MCF 10A (cell line): ENCODE measurements around the gene CD37. TPM values are rescaled to one million over a fixed set of nuclear protein-coding genes. Genes with fewer than 3 reads are reported as not detected.

Experiments used
- BruUV-seq: library from RNA; stranded (reverse); fragments of 400-500 nt; replicated peaks from 2 replicates; lab custom pipeline; 2021; lab: Mats Ljungman, UMichigan
- CTCF ChIA-PET: fragments of 300-600 bp; sonication (Branson Sonifier 250); formaldehyde crosslinking; extraction: SDS; loops from one replicate; lab custom pipeline; 2021; ENCODE audit warnings: antibody characterized with exemption, inconsistent platforms; lab: Yijun Ruan, JAX
- POLR2A ChIA-PET: fragments of 300-600, 350-650 bp; sonication (Branson Sonifier 250); formaldehyde crosslinking; extraction: SDS; loops from one replicate; lab custom pipeline; 2020; ENCODE audit warnings: antibody characterized with exemption, inconsistent platforms; lab: Yijun Ruan, JAX
- DNase-seq: peaks from one replicate; pipeline ENCODE4 v3.0.0-alpha.2; 2018; ENCODE audit not compliant: unreplicated experiment
- H3K27ac Mint-ChIP-seq: one replicate; pipeline ENCODE4 v1.8.0; 2022; ENCODE audit warnings: mild to moderate bottlenecking, low read depth, mixed read lengths; ENCODE audit not compliant: unreplicated experiment
- H3K27me3 Mint-ChIP-seq: one replicate; pipeline ENCODE4 v1.8.0; 2022; ENCODE audit warnings: mixed read lengths; ENCODE audit not compliant: insufficient read depth, unreplicated experiment
- H3K36me3 Mint-ChIP-seq: one replicate; pipeline ENCODE4 v1.8.0; 2022; ENCODE audit warnings: mild to moderate bottlenecking, moderate library complexity, mixed read lengths; ENCODE audit not compliant: insufficient read depth, unreplicated experiment
- H3K4me1 Mint-ChIP-seq: one replicate; pipeline ENCODE4 v1.8.0; 2022; ENCODE audit warnings: mixed read lengths; ENCODE audit not compliant: insufficient read depth, unreplicated experiment
- H3K4me3 Mint-ChIP-seq: one replicate; pipeline ENCODE4 v1.8.0; 2022; ENCODE audit warnings: mild to moderate bottlenecking, moderate library complexity, mixed read lengths; ENCODE audit not compliant: unreplicated experiment
- H3K9me3 Mint-ChIP-seq: one replicate; pipeline ENCODE4 v1.8.0; 2022; ENCODE audit warnings: mixed read lengths; ENCODE audit not compliant: unreplicated experiment
- intact Hi-C: fragments of 100-400 bp; cut with micrococcal nuclease; formaldehyde crosslinking; loops from 2 replicates; pipeline ENCODE4 v1.14.1; 2022
- total RNA-seq: library from RNA; stranded (reverse); gene quantifications from 2 replicates; pipeline ENCODE4 v1.2.3, GENCODE V29; 2022
- TF ChIP-seq, protein P1 (sequence below): fragments of 200-600 bp; IDR thresholded peaks from one replicate; pipeline ENCODE4 v1.8.0; 2022; ENCODE audit warnings: antibody characterized with exemption, mild to moderate bottlenecking; ENCODE audit not compliant: unreplicated experiment

CD37 gene
- total RNA-seq, 1 experiment from 2014 or later = not detected

- TF ChIP-seq, protein P1, sequence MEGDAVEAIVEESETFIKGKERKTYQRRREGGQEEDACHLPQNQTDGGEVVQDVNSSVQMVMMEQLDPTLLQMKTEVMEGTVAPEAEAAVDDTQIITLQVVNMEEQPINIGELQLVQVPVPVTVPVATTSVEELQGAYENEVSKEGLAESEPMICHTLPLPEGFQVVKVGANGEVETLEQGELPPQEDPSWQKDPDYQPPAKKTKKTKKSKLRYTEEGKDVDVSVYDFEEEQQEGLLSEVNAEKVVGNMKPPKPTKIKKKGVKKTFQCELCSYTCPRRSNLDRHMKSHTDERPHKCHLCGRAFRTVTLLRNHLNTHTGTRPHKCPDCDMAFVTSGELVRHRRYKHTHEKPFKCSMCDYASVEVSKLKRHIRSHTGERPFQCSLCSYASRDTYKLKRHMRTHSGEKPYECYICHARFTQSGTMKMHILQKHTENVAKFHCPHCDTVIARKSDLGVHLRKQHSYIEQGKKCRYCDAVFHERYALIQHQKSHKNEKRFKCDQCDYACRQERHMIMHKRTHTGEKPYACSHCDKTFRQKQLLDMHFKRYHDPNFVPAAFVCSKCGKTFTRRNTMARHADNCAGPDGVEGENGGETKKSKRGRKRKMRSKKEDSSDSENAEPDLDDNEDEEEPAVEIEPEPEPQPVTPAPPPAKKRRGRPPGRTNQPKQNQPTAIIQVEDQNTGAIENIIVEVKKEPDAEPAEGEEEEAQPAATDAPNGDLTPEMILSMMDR = no peak
- intact Hi-C loops = no loop called here
- no peak overlapping the region for H3K27ac Mint-ChIP-seq
- no peak overlapping the region for H3K4me3 Mint-ChIP-seq
- ChIA-PET CTCF (no interaction called here), POLR2A (interaction anchor here (0.8 kb wide), 1 partner anchor 22 kb away, joined by 3 read pairs; no protein-coding TSS in a partner anchor)
- H3K27me3 Mint-ChIP-seq = no peaks in the 10 kb centered on the region
- DNase-seq = no peak
- no peaks in the 10 kb centered on the region for H3K4me1 Mint-ChIP-seq
- no peaks in the 10 kb centered on the region for H3K36me3 Mint-ChIP-seq
- H3K9me3 Mint-ChIP-seq = no peaks in the 10 kb centered on the region
- no TSS peak for BruUV-seq
Measured at GRCh38 chr19:49357186-49357585, 22.0 kb downstream of the CD37 start.

- Mint-ChIP-seq H3K4me1 (no peaks in the 10 kb centered on the region), H3K9me3 (no peaks in the 10 kb centered on the region), H3K27me3 (no peaks in the 10 kb centered on the region), H3K36me3 (no peaks in the 10 kb centered on the region), H3K27ac (no peak overlapping the region), H3K4me3 (no peak overlapping the region)
- TF ChIP-seq, protein P1 = no peak
- BruUV-seq = no TSS peak
- intact Hi-C loops = no loop called here
- no peak for DNase-seq
- POLR2A ChIA-PET = interaction anchor here (0.5 to 0.8 kb wide), 3 partner anchors 32 to 119 kb away, joined by 3 read pairs; no protein-coding TSS in a partner anchor
- CTCF ChIA-PET = interaction anchor here (0.7 kb wide), 1 partner anchor 133 kb away, joined by 3 read pairs; no protein-coding TSS in a partner anchor
Measured at GRCh38 chr19:49359851-49360820, 24.9 kb downstream of the CD37 start.

DNA sequence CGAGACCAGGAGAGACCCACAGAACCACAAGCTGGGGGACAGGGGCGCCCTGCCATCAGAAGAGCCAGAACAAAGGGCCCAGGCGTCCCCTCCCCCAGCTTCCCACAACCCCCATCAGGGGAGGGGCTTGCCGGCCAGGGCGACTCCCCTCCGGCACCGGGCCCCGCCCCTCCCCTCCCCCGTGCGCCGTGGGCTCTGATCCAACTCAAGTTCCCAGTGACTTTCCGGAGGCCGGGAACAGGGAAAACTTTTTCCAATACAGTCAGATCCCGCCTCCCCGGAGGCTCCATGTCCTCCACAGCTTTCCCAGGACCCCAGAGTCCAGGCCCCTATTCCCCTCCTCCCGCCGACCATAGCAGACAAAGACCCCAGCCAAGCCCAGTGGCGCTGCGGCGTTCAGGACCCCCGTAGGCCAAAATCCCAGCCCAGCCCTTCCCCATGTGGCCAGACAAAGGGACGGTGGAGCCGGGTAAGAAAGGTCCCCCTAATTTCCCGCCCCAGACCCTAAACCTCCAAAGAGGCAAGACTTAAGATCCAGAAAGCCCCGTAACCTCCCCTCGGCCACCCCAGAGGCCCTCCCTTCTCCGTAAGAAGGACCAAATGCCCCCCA lies 26.3 kb downstream of the CD37 start:
- H3K4me3 Mint-ChIP-seq = no peak overlapping the region
- H3K27me3 Mint-ChIP-seq = no peaks in the 10 kb centered on the region
- no peaks in the 10 kb centered on the region for H3K4me1 Mint-ChIP-seq
- intact Hi-C loops = no loop called here
- no peaks in the 10 kb centered on the region for H3K9me3 Mint-ChIP-seq
- H3K27ac Mint-ChIP-seq = peak overlapping the region; percentile 59
- POLR2A ChIA-PET = interaction anchor here (0.5 kb wide), 1 partner anchor 506 kb away, joined by 3 read pairs; no protein-coding TSS in a partner anchor
- no peaks in the 10 kb centered on the region for H3K36me3 Mint-ChIP-seq
- TF ChIP-seq, protein P1 = no peak
- peak; percentile 68 for DNase-seq
- CTCF ChIA-PET = no interaction called here
- BruUV-seq = no TSS peak
